Mesodermal cell (in vitro differentiated cells): ENCODE measurements around the gene RPL22L1.
A peak's percentile ranks its signal among the peaks of the same experiment; 100 is the strongest.
"Not testable (repeated sequence)": the region's sequence is repeated elsewhere in the genome, so short reads cannot be mapped to it uniquely, and the experiment has no call there.

Source experiments
- H3K27ac ChIP-seq: 2 replicates; pipeline ENCODE4 v1.7.0; 2013; ENCODE audit warnings: mild to moderate bottlenecking, low read depth, low read length, moderate library complexity; ENCODE audit not compliant: severe bottlenecking
- H3K36me3 ChIP-seq: 2 replicates; pipeline ENCODE4 v1.7.1; 2013; ENCODE audit warnings: mild to moderate bottlenecking, low read length, moderate library complexity; ENCODE audit not compliant: control insufficient read depth, insufficient read depth
- H3K4me1 ChIP-seq: one replicate; pipeline ENCODE4 v1.7.1; 2013; ENCODE audit warnings: mild to moderate bottlenecking, low read length; ENCODE audit not compliant: insufficient read depth, control insufficient read depth, poor library complexity, severe bottlenecking
- H3K4me3 ChIP-seq: 2 replicates; pipeline ENCODE4 v1.7.0; 2013; ENCODE audit warnings: low read length, control low read depth, mild to moderate bottlenecking; ENCODE audit not compliant: insufficient read depth, poor library complexity, severe bottlenecking; ENCODE audit errors: extremely low read depth
- H3K9me3 ChIP-seq: 2 replicates; pipeline ENCODE4 v1.7.1; 2013; ENCODE audit warnings: mild to moderate bottlenecking, low read length, moderate library complexity; ENCODE audit not compliant: control insufficient read depth
- WGBS, 2 experiments: methylation state at CpG; one replicate each; pipeline ENCODE4 v1.1.5; 2013; ENCODE audit warnings: missing lambda C conversion rate in 2 of 2; ENCODE audit not compliant: insufficient coverage in 2 of 2; 5-methylcytosine and 5-hydroxymethylcytosine counted together

The RPL22L1 gene

GRCh38 chr3:170877311-170877710 is 7.3 kb upstream of the RPL22L1 start:
- H3K27ac ChIP-seq, H3K9me3 ChIP-seq, H3K4me1 ChIP-seq, H3K4me3 ChIP-seq, H3K36me3 ChIP-seq: not testable (repeated sequence)
- 69 to 81% methylated on average over 2 to 3 of the region's 6 CpGs for WGBS, 2 experiments

GRCh38 chr3:170876537-170876936 is 6.5 kb upstream of the RPL22L1 start:
- Histone ChIP-seq H3K4me1 (no peaks in the 10 kb centered on the region), H3K36me3 (no peaks in the 10 kb centered on the region), H3K9me3 (no peaks in the 10 kb centered on the region), H3K4me3 (no peak overlapping the region), H3K27ac (no peak overlapping the region)
- WGBS, 2 experiments = 100% methylated on average over 2 of the region's 2 CpGs; no CpG with 5 or more reads in 1 of the 2 experiments

- 0 to 36% methylated on average over 1 of the region's 2 CpGs for WGBS, 2 experiments
- Histone ChIP-seq H3K4me3 (peak overlapping the region; percentile 79), H3K4me1 (peaks cover 3% of the 10 kb centered on the region), H3K36me3 (peaks cover 37% of the 10 kb centered on the region), H3K9me3 (no peaks in the 10 kb centered on the region), H3K27ac (peak overlapping the region; percentile 95)
These were observed 780 bp downstream of the RPL22L1 start for GRCh38 chr3:170869239-170869590.

- Histone ChIP-seq H3K9me3 (no peaks in the 10 kb centered on the region), H3K4me3 (peak overlapping the region; percentile 79), H3K27ac (no peak overlapping the region), H3K4me1 (peaks cover 3% of the 10 kb centered on the region), H3K36me3 (peaks cover 37% of the 10 kb centered on the region)
- WGBS, 2 experiments = 43 to 56% methylated on average over 3 to 6 of the region's 9 CpGs
These were observed 1.3 kb downstream of the RPL22L1 start for GRCh38 chr3:170868577-170869238.

- no CpG with 5 or more reads among the region's 1 CpG for WGBS, 2 experiments
- Histone ChIP-seq H3K9me3 (no peaks in the 10 kb centered on the region), H3K27ac (peak overlapping the region; percentile 1), H3K36me3 (peaks cover 37% of the 10 kb centered on the region), H3K4me3 (peak overlapping the region; percentile 79), H3K4me1 (peaks cover 3% of the 10 kb centered on the region)
These were observed 2.7 kb downstream of the RPL22L1 start for GRCh38 chr3:170867143-170867937.

GRCh38 chr3:170866499-170866898 is 3.5 kb downstream of the RPL22L1 start:
- H3K9me3 ChIP-seq = no peaks in the 10 kb centered on the region
- H3K36me3 ChIP-seq = peaks cover 37% of the 10 kb centered on the region
- H3K27ac ChIP-seq = no peak overlapping the region
- H3K4me3 ChIP-seq = no peak overlapping the region
- peaks cover 3% of the 10 kb centered on the region for H3K4me1 ChIP-seq
- no CpG with 5 or more reads among the region's 3 CpGs for WGBS, 2 experiments

- 82 to 93% methylated on average over 3 to 4 of the region's 10 CpGs for WGBS, 2 experiments
- no peak overlapping the region for H3K27ac ChIP-seq
- peaks cover 37% of the 10 kb centered on the region for H3K36me3 ChIP-seq
- no peak overlapping the region for H3K4me3 ChIP-seq
- H3K9me3 ChIP-seq = no peaks in the 10 kb centered on the region
- H3K4me1 ChIP-seq = peaks cover 3% of the 10 kb centered on the region
These were observed 4.5 kb downstream of the RPL22L1 start for GRCh38 chr3:170865209-170866094.

GRCh38 chr3:170864525-170865208 is 5.3 kb downstream of the RPL22L1 start:
- 86 to 98% methylated on average over 1 to 2 of the region's 6 CpGs for WGBS, 2 experiments
- no peaks in the 10 kb centered on the region for H3K9me3 ChIP-seq
- peaks cover 3% of the 10 kb centered on the region for H3K4me1 ChIP-seq

GRCh38 chr3:170863816-170864215 is 6.2 kb downstream of the RPL22L1 start:
- no peak overlapping the region for H3K27ac ChIP-seq
- peaks cover 3% of the 10 kb centered on the region for H3K4me1 ChIP-seq
- H3K9me3 ChIP-seq = no peaks in the 10 kb centered on the region
- peaks cover 37% of the 10 kb centered on the region for H3K36me3 ChIP-seq
- H3K4me3 ChIP-seq = no peak overlapping the region
- 88 to 94% methylated on average over 2 to 3 of the region's 4 CpGs for WGBS, 2 experiments

More at GRCh38 chr3:170864525-170865208, 5.3 kb downstream of the RPL22L1 start:
- H3K36me3 ChIP-seq = peaks cover 37% of the 10 kb centered on the region
- H3K27ac ChIP-seq = peak overlapping the region; percentile 34
- H3K4me3 ChIP-seq = no peak overlapping the region
